ENCODE results near the gene ARMCX6. TPM values are rescaled to one million over a fixed set of nuclear protein-coding genes. Genes with fewer than 3 reads are reported as not detected.

The ARMCX6 gene
- 44.7 and 48.4 TPM in 2 replicates for total RNA-seq

DNA sequence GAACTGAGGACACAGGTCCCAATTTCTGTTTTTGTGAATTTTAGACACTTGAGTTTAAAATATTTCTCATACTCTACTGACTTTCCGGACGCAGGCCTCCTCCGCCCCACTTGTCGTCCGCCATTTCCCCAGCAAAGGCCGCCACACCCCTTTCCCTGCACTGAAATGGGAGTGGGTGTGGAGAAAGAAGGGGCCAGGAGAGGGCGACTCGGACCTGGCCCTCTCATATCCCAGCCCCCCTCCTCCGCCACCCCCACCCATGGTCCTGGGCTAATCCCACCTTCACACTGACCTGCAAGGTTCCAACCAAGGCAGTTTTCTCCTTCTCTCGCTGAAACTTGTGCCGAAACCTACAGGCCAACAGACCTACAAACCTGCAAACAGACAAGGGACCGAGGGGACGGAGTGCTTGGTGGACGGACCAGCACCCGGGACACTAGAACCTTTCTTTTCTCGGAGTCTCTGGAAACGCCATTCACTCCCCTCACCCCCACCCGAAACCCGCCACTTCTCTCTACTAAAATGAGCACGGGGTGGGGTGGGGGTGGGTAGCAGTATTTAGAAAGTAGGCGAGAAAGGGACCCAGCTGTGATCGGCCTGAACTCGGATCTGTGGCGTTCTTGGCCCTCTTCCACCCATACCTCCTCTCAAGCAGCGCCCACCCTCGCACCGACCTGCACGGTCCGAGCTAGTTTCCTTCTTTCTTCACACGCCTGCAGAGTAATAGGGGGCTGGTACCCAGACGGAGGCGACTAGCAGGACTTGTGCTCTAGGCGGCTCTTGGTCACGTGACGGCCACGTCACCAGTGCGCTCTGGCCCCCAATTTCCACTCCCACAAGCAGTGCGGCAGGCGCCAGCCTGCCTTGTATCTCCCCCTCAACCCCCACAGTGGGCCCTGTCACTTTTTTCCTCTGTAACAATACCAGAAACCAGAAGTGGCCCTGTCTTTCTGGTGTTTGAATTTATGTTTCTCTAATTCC lies at the start of gene ARMCX6:
Gene ARMCX6, minus strand, starts transcription at position 790 of the 981 bp plus-strand sequence. CDS start 1,380 bp downstream, outside the sequence.

GRCh38 chrX:101659601-101660063 lies 41.8 kb upstream of the ARMCX6 start, which contains the start of gene ARMCX2:
Gene ARMCX2, minus strand, starts transcription at chrX:101659850. Its CDS starts 2,262 bp downstream, at chrX:101657588.

Other genes starting within 250 kb of the ARMCX6 start
- gene BTK, start 231.8 kb downstream of the ARMCX6 start, total RNA-seq = not detected in 2 replicates
- 277 and 518 TPM in 2 replicates for gene RPL36A, start 227.0 kb downstream of the ARMCX6 start, total RNA-seq
- gene GLA, start 210.1 kb downstream of the ARMCX6 start, total RNA-seq = 18.4 and 20.2 TPM in 2 replicates
- 103 and 108 TPM in 2 replicates for gene HNRNPH2, start 209.8 kb downstream of the ARMCX6 start, total RNA-seq
- gene ARMCX4, start 132.5 kb downstream of the ARMCX6 start, total RNA-seq = 3.9 and 4.0 TPM in 2 replicates
- gene ARMCX1, start 67.5 kb downstream of the ARMCX6 start, total RNA-seq = 53.1 and 75.8 TPM in 2 replicates
- gene ARMCX3, start 5.2 kb upstream of the ARMCX6 start, total RNA-seq = 78.4 and 86.9 TPM in 2 replicates
- 39.7 and 78.0 TPM in 2 replicates for gene ARMCX2, start 41.9 kb upstream of the ARMCX6 start, total RNA-seq